ENCODE measurements around the gene FAN1.

Gene FAN1

DNA sequence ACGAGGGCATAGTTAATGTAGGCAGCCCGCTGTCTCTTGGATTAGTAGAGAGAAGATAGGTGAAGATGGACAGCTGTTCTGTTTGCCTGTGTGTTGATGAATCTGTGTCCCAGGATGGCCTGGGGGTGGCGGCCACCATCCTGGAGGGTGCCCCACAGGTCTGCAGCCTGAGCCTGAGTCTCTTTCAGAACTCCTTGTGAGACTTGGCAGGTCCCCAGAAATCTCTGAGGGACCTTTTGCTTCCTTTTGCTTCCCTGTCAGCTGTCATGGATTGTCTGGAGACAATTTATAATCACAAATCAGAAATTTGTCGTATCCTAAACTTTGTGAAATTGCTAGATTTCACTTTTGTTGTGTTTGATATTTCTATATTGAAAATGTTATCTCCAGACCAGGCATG lies 17.4 kb downstream of the FAN1 start:
- no peak for DNase-seq (ENCODE audit: low spot score)

DNA sequence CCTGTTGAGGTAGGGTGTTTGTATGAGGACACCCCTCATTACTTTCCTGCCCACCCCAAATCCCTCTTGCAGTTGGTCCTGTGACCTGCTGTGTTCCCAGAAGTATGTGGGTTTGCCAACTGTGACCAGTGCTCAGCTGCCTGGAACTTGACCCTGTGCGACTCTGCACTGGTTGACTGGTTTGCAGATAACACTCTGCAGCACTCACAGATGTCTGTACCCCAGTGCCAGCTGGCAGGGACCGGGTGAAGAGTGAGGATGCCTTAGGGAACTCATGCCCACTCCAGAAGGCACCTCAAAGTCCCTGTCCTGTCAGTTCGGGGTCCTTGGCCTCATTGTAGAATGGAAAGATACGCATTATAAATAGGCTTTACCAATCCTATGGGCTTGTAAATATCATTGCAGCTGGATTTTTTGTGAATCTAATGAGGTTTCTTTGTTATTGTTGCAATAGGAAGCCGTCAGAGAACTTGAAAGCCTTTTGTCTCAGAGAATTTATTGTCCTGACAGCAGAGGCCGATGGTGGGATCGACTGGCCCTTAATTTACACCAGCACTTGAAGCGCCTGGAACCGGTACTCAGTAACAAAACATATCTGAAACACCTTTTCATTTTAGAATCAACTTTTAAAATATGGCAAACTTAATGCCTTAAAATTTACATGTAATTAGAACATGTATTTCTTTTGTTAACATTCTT lies 18.2 kb downstream of the FAN1 start:
- no peak for DNase-seq (ENCODE audit: low spot score)

DNA sequence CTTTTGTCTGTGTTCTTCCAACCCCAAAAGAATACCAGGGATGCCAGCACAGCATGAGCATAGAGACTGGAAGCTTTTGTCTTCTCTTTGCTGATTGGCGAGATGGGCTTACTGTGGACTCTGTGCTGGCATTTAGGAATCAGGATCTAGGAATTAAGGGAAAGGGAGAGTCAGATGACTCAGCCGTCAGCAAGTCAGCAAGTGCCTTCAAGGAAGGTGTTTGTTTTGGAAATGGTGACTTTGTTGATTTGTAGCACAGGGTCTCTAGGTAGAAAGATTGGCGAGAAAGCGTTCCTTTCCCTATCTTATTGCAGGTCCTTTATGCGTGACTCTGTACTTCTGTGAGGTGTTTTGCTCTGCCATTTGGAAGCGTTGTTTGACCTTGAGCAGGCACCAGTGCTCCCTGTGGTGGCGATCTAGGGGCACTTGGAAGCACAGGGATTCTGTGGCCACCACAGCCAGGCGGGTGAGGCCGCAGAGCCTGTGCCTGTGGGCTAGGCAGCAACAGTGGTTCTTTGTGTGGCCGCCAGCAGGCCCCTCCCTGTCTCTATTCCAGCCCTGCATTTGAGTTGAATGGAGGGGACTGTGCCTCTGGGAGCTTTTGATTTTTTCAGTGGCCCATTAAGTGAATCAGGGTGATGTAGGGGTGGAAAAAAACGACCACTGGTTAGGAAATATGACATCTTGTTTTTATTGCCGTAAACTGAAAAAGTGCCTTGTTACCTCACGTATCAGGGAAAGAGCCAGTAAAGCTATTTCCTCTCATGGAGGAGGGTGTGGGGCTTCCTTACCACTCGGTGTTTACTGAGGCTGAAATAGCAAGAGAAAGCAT lies 19.0 kb downstream of the FAN1 start:
- peak; percentile 22 for DNase-seq (ENCODE audit: low spot score)

DNA sequence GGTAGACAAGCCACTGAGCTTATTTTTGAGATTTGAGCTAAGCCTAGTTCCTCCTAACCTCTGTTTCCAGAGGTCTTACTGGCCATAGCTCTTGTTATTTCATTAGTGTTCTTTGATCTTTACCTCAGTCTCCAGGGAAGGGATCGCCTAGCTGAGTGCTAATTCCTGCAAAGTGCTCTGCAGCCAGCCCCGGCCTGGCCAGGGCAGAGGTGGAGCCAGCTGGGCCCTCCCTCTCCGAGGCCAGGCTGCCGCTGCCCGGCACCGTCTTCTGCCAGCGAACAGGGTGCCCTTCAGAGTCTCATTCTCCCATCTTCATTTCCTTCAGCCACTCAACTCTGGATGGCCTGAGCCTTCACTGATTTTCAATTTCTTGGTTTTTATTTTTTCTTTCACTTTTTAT lies 19.7 kb downstream of the FAN1 start:
- no peak for DNase-seq (ENCODE audit: low spot score)

DNA sequence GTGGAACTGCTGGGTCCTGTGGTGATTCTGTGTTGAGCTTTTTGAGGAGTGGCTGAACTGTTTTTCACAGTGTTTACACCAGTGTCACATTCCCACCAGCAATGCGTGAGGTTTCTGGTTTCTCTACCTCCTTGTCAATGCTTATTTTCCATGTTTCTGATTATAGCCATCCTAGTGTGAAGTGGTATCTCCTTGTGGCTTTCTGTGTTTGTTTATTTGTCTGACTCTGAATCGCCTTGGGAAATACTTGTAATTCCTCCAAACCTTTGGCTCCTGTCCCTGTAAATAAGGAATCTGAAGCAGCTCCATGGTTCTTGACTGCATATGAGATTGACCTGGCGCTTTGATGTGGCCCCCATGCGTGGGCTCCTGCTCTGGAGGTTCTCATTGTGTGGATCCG lies 20.6 kb downstream of the FAN1 start:
- peak; percentile 53 for DNase-seq (ENCODE audit: low spot score)

DNA sequence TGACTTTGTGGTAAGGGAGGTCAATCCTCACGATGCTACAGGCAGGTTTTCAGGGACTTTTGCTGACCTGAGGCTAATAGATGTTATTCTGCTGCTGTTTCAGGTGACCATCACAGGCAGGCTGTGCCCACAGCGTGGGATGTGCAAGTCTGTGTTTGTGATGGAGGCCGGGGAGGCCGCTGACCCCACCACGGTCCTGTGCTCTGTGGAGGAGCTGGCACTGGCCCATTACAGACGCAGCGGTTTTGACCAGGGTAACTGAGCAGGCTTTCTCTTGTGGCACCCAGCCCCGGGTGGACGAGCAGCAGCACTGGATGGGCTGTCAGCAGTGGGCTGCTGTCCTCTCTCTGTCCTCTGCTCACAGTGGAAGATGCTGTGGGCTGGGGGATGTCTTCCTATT lies 22.0 kb downstream of the FAN1 start:
- DNase-seq (ENCODE audit: low spot score) = no peak

DNA sequence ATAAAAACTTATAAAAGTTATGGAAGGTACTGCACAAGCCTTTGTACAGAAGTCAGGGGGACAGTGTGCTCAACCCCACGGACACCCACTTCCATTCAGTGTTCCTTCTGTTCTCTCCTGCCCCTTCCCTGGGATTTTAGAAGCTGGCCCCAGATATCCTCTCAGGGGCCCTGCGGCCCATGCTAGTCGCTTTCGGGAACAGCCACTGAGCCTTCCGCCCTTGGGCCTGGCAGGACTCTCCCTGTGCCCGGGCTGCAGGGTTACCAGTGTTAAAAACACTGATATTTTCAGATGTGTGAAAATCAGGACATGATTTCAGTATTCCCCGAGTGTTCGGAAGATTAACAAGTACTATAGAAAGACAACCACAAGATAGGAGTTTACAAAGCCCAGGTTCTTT lies 22.4 kb downstream of the FAN1 start:
- DNase-seq (ENCODE audit: low spot score) = no peak

DNA sequence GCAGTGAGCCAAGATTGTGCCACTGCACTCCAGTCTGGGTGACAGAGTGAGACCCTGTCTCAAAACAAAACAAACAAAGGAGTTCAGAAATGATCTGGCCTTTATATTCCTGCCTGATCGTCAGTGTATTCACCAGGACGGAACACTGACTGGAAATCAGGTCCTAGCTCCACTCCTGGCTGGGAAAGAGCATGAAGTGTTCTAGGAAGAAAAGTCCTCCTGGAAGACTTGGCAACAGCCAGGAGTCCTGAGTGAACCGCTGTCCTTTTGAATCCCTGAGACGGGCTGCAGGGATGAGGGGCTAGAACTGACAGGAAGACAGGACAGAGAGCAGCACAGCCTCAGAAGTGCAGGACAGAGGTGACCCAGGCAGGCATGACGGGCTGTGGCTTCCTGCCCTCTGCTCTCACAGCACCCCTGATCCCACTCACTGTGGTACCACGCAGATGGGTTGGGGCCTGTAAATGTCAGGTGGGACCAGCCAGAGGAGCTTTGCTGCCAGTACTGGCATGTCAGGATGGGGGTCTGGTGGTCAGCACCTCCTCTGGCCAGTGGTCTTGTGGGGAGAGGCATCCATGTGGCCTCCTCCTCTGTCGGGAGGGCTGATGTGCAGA lies 23.5 kb downstream of the FAN1 start:
- DNase-seq (ENCODE audit: low spot score) = no peak

DNA sequence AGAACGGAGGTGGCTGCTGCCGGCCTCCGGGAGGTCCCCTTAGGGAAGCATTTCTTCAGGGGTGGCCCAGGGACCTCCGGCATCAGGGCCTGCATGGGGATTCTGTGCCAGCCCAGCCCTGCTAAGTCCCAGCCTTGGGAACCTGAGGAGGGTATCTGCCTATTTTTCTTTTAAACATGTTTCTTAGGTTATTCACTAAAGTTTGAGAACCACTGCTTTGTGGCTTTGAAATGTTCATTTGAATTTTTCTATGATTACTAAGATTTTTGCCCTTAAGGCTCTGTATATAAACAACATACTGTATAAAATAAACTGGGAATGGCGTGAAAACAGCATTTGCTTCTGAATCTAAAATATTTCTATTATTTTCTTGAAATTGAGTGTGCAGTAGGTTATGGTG lies 24.4 kb downstream of the FAN1 start:
- no peak for DNase-seq (ENCODE audit: low spot score)

DNA sequence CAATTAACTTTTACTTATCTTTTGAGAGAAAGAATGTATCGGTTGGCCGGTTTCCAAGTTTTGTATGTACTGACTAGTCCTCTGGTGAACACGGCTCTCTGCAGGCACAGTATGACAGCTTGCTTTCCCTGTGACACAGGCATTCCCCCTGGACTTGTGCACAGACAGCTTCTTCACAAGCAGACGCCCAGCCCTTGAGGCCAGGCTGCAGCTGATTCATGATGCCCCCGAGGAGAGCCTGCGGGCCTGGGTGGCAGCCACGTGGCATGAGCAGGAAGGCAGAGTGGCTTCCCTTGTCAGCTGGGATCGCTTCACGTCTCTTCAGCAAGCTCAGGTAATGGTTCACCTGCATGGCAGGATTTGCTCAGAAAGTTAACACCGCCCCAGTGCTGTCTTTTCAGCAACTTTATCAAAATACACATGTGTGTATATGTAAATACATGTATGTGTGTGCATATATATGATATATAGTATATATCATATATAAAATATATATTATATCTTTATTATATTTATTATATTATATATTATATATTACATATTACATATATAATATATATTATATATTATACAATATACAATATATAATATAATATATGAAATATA lies 25.5 kb downstream of the FAN1 start:
- DNase-seq (ENCODE audit: low spot score) = peak; percentile 18

DNA sequence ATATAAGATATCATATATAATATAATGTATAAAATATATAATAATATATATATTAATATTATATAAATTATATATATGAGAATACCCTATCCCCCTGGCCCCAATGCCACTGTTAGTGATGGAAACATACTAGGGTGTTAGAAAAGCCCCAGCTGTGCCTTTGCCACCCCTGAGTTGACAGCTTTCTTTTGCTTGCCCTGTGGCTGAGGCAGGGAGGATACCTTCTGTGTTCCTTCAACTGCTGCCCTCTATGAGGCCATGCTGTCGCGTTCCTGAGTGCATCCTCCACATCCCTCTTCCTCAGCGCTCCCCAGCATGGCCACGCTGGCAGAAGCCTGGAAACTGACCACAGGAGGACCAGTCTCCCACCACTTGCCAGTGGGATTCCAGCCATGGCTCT lies 26.3 kb downstream of the FAN1 start:
- DNase-seq (ENCODE audit: low spot score) = no peak

DNA sequence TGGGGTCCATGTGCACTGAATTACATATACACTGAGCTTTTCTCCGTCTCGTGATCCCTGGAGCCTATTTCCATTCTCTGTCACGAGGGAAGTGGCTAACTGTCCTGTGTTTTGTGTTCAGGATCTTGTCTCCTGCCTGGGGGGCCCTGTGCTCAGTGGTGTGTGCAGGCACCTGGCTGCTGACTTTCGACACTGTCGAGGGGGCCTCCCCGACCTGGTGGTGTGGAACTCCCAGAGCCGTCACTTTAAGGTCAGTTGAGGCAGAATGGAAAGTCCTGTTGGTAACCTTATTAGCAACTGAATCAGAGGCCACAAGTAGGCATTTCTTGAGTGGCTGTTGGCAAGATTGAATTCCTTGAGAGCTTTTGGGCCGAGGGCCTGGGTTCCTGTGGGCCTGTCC lies 26.7 kb downstream of the FAN1 start:
- DNase-seq (ENCODE audit: low spot score) = no peak

DNA sequence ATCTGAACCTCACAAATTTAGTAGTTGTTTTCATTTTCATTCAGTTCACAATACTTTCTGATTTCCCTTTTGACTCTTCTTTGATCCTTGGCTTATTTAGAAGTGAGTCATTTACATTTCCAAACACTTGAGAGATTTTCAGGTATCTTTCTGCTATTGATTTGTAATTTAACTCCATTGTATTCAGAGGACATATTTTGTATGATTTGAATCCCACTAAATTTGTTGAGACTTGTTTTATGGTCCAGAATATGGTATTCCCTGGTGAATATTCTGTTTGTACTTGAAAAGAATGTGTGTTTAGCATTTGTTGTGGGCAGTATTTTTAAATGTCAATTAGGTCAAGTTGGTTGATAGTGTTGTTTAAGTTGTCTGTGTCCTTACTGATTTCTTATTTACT lies 29.6 kb downstream of the FAN1 start:
- no peak for DNase-seq (ENCODE audit: low spot score)

DNA sequence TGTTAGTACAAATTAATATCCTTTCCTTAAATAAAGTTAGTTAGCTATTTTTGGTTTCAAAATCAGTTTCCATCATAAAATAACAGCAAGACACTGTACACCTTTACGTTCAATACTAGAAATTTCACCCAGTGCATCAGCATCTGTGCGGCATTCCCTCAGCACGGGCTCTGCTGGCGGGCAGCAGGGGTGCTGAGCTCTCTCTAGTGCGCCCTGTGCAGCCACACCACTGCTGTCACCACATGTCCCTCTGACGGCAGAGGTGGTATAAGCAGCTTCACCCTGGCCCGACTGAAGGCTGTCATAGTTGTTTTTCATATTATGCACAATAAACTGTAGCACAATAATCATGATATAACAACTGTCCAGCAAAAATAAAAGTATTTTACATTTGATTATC lies 35.4 kb downstream of the FAN1 start:
- DNase-seq (ENCODE audit: low spot score) = no peak

DNA sequence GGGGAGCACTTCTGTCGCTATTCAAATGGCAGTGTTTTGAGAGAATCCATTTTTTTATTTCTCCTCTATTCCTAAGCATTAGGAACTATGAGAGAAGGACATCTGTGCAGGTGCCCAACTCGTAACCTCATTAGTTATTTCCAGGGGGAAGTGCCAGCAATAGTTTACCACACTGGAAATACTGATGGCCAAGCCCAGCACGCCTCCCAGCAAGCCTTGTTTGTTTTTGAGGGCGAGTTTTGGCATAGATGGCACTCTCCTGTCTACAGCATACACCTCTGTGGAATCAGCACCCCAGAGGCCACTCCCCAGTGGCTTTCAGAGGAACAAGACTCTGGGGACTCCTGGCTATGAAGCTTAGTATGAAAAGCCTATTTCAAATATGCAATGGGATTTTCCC lies 36.6 kb downstream of the FAN1 start:
- no peak for DNase-seq (ENCODE audit: low spot score)

DNA sequence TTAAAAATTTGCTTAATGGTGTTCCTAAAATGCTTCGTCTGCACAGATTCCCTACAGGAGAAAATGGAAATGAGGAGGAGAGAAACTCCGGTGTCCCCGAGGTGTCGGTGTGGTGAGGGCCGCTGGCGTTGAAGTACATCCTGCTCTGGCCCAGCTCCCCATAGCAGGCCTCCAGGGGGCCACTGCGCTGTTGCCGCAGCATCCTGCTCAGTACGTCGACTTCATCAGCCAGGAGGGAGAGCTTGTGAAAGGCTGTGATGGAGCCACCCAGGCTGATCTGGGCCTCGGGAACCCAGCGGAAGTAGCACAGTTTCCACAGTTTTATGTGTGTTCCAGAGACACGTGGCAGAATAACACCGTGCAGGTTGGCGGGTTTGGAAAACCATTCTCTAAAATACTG lies 37.8 kb downstream of the FAN1 start:
- DNase-seq (ENCODE audit: low spot score) = no peak

DNA sequence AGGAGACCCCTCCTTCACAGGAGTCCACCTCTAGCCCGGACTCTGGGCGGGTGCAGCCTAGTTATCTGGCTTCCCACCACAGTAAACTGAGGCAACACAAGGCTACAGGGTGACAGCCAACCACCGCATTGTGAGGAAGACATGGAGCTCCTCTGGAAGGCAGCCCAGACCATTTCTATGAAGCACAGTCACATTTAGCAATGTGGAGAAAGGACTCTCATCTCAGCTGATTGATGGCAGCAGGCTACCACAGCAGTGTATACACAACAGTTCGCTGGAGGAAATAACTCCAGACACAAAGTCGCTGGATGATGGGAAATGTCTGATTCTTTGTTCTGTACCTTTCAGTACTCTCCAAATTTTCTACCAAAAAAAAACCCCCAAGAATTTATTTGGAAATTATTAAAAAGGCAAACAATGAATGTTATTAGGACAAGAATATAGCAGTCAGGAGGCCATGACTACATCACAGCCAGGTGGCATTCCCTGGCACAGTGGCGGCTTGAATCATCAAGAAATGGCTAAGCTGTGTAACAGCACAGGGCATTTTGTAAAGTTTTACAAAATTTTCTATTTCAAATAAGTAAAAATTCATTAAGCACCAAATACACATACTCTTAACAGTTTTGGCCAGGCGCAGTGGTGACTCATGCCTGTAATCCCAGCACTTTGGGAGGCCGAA lies 40.1 kb downstream of the FAN1 start:
- no peak for DNase-seq (ENCODE audit: low spot score)

DNA sequence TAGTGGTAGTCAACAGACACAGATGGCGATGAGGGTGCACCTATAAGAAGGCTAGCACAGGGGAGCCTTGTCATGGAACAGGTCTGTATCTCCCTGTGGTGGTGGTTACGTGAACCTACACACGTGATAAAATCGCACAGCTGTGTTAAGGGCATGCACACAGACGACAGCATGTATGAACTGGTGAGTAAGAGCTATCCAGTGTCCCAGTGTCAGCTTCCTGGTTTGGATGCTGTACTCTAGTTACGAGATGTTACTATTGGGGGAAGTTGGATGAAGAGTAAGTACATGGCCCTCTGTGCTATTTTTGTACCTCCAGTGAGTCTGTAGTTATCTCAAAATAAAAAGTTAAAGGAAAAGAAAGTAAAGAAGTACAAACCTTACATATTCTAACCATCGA lies 49.5 kb downstream of the FAN1 start:
- no peak for DNase-seq (ENCODE audit: low spot score)

DNA sequence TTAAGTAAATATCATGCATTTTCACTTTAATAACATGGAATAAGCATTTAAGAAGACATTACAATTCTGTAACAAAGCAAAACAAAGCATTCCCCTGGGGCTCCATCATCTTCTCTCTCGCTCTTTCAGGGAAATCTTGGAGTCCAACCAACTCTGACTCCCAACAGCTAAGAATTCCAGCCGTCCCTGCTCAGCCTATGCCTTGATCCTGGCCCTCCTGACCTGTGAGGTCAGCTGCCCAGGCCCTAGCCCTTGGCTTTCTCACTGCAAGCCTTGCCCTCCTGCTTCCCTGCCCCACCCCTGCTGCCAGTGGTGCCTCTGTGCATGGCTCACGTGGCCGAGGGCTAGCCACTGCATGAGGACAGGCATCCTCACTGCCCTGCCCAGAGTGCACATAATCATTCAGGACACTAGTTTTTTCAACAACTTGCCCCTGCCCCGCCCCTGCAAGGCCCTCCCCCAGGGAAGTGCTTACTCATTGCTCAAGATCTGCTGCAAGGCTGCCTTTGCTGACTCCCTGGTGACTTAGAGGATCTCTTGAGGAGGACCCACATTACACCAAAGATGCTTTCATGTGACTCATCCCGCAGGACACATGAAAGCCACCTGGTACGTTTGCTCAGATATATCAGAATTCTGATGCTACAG lies 50.1 kb downstream of the FAN1 start:
- DNase-seq (ENCODE audit: low spot score) = peak; percentile 87

DNA sequence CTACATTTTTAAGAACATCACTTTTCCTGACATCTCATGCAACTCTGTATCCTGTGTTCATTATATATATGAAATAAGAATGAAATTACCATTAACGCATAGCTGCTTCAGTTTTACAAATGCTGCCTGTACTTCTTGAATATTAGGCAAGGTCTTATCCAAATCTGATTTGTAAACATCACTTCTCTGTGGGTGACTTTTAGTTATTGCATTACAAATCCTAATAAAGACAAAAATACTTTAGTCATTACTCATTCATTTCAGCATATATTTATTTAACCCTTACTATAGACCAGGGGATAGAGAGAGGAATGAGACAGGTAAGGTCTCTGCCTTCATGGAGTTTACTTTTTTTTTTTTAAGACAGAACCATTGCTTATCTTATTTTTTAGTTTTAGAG lies 51.0 kb downstream of the FAN1 start:
- no peak for DNase-seq (ENCODE audit: low spot score)

DNA sequence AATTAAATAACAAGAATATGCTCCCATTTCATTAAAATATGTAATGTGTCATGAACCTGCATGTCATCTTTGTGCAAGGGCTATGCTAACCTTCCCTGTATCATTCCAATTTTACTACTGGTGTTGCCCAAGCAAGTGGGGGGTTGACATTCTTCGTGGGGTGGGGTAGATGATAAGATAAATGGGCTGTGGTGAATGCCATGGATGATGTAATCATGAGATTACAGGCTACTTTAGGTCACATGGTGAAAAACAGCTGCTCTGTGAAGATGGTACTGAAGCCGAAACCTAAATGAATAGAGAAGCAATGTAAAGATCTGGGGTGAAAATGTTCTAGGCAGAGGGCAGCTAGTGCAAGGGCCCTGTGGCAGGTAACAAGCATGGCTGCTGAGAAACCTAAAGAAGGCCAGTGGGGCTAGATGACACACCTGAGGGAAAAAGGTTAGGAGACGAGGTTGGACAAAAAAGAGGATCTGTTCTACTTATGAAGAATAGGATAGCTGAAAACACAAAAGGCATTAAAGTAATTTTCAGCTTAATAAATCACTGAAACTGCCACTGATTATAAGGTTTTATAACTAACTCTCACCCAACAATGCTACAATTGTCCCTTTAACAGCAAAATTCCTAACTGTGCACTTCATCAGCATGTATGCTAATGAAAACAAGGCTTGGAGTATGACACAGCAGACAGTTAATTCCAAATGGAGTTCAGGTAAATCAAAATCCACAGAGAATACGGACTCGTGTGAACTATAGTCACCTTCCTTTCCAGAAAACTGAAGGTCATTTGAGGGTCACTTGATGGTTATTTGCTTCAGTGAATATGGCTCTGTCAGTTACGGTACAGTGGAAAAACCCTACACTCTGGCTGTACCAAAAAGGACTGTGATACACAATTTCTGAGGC lies 52.8 kb downstream of the FAN1 start:
- no peak for DNase-seq (ENCODE audit: low spot score)
